B cell (primary cell): ENCODE data around the gene CFAP221. TPM values are rescaled to one million over a fixed set of nuclear protein-coding genes. Genes with fewer than 3 reads are reported as not detected.
A peak's percentile ranks its signal among the peaks of the same experiment; 100 is the strongest.

Source experiments
- ATAC-seq: fragments of 200-7000 bp; cut with Tn5 transposase; one replicate; pipeline ENCODE4 v1.10.0; 2021; ENCODE audit warnings: low read depth, mild to moderate bottlenecking, moderate number of reproducible peaks, moderate library complexity
- CTCF ChIA-PET: fragments of 350-600 bp; sonication (Branson Sonifier 250); formaldehyde crosslinking; loops from one replicate; lab custom pipeline; 2021; ENCODE audit warnings: antibody characterized with exemption, inconsistent platforms; lab: Charles Lee
- POLR2A ChIA-PET: fragments of 350-600 bp; sonication (Branson Sonifier 250); formaldehyde crosslinking; loops from one replicate; lab custom pipeline; 2021; ENCODE audit warnings: antibody characterized with exemption; lab: Charles Lee
- DNase-seq: peaks from one replicate; pipeline ENCODE4 v3.0.0; 2013
- H2AFZ ChIP-seq: 2 replicates; pipeline ENCODE4 v1.6.1; 2012; ENCODE audit warnings: mild to moderate bottlenecking, low read depth, low read length; ENCODE audit not compliant: insufficient read depth, poor library complexity, severe bottlenecking
- H3K27ac ChIP-seq, 2 donors: 1 replicate in 1 of 2; 2 replicates in 1 of 2; pipeline ENCODE4 v1.5.1; 2012 to 2013; ENCODE audit warnings: low read length in 2 of 2, mild to moderate bottlenecking in 2 of 2, moderate library complexity in 1 of 2
- H3K27me3 ChIP-seq, 4 experiments: fragments of 200-600 bp in 1 of 4; sonication (generic) in 1 of 4; replicated peaks in 1 of 4; 1 replicate in 2 of 4; 2 replicates in 2 of 4; pipeline versions ENCODE4 v1.6.1 to v1.7.0; 2013 to 2016; ENCODE audit warnings: low read length in 3 of 4, mild to moderate bottlenecking in 2 of 4, mixed read lengths in 1 of 4, moderate library complexity in 1 of 4; ENCODE audit not compliant: insufficient read depth in 4 of 4, control insufficient read depth in 3 of 4; ENCODE audit errors: control extremely low read depth in 1 of 4
- H3K36me3 ChIP-seq, 2 experiments: replicated peaks in 1 of 2; 1 replicate in 1 of 2; 2 replicates in 1 of 2; pipeline versions ENCODE4 v1.6.1 to v1.7.1; 2013; ENCODE audit warnings: low read length in 1 of 2; ENCODE audit not compliant: insufficient read depth in 2 of 2, control insufficient read depth in 1 of 2; ENCODE audit errors: control extremely low read depth in 1 of 2, extremely low read depth in 1 of 2
- H3K4me1 ChIP-seq, 2 donors: fragments of 200-600 bp in 1 of 2; sonication (generic) in 1 of 2; 1 replicate in 1 of 2; 2 replicates in 1 of 2; pipeline versions ENCODE4 v1.5.1 to v1.6.1; 2013 to 2017; ENCODE audit warnings: low read length in 2 of 2; ENCODE audit not compliant: control insufficient read depth in 2 of 2, insufficient read depth in 2 of 2
- H3K4me2 ChIP-seq: replicated peaks from 2 replicates; pipeline ENCODE3; 2012; ENCODE audit warnings: mild to moderate bottlenecking, low read depth, low read length; ENCODE audit not compliant: poor library complexity, severe bottlenecking
- H3K4me3 ChIP-seq, 5 experiments: fragments of 200-600 bp in 1 of 5; sonication (generic) in 1 of 5; 1 replicate in 3 of 5; 2 replicates in 2 of 5; pipeline versions ENCODE4 v1.5.1 to v1.7.0; 2011 to 2016; ENCODE audit warnings: low read length in 4 of 5, mild to moderate bottlenecking in 4 of 5, low read depth in 2 of 5, control low read depth in 1 of 5, moderate library complexity in 1 of 5; ENCODE audit not compliant: insufficient read depth in 1 of 5; ENCODE audit errors: control extremely low read depth in 1 of 5, extremely low read depth in 1 of 5
- H3K79me2 ChIP-seq: fragments of 200-600 bp; sonication (generic); one replicate; pipeline ENCODE4 v1.6.0; 2016; ENCODE audit warnings: low read length; ENCODE audit not compliant: control insufficient read depth, insufficient read depth
- H3K9ac ChIP-seq: fragments of 200-600 bp; sonication (generic); 2 replicates; pipeline ENCODE4 v1.6.1; 2017; ENCODE audit warnings: mild to moderate bottlenecking, low read length, moderate library complexity
- H3K9me3 ChIP-seq, 3 donors: one replicate each; pipeline versions ENCODE4 v1.6.1 to v1.7.1; 2013; ENCODE audit warnings: low read length in 2 of 3; ENCODE audit not compliant: control insufficient read depth in 2 of 3, insufficient read depth in 1 of 3; ENCODE audit errors: control extremely low read depth in 1 of 3
- H4K20me1 ChIP-seq: 2 replicates; pipeline ENCODE4 v1.6.0; 2012; ENCODE audit warnings: mild to moderate bottlenecking, low read length; ENCODE audit not compliant: insufficient read depth, control insufficient read depth, poor library complexity, severe bottlenecking
- H3K27ac Mint-ChIP-seq: one replicate; pipeline ENCODE4 v1.8.0; 2021; ENCODE audit warnings: mixed read lengths
- H3K27me3 Mint-ChIP-seq: one replicate; pipeline ENCODE4 v1.8.0; 2021; ENCODE audit warnings: mixed read lengths
- H3K4me1 Mint-ChIP-seq: one replicate; pipeline ENCODE4 v1.8.0; 2021; ENCODE audit warnings: mixed read lengths
- H3K4me3 Mint-ChIP-seq: one replicate; pipeline ENCODE4 v1.8.0; 2021; ENCODE audit warnings: mixed read lengths
- H3K9me3 Mint-ChIP-seq: one replicate; pipeline ENCODE4 v1.8.0; 2022; ENCODE audit warnings: mixed read lengths; ENCODE audit not compliant: insufficient read depth
- EZH2 ChIP-seq: IDR thresholded peaks from 2 replicates; pipeline ENCODE4 v1.6.1; 2012; ENCODE audit warnings: borderline replicate concordance, low read depth, mild to moderate bottlenecking, moderate library complexity, low read length; ENCODE audit not compliant: insufficient read depth, poor library complexity, severe bottlenecking
- WGBS: methylation state at CpG from one replicate; pipeline ENCODE4 v1.1.5; 2013; ENCODE audit warnings: missing lambda C conversion rate; ENCODE audit not compliant: insufficient coverage; 5-methylcytosine and 5-hydroxymethylcytosine counted together
- intact Hi-C: fragments of 100-400 bp; cut with micrococcal nuclease; formaldehyde crosslinking; loops from one replicate; pipeline ENCODE4 v1.10.0; 2022
- polyA plus RNA-seq: library from polyadenylated mRNA; depleted of rRNA; stranded (reverse); fragments of >200 nt; gene quantifications from 2 replicates; pipeline ENCODE4 v1.2.3, GENCODE V29; 2012
- total RNA-seq, 2 donors: library from RNA; stranded (reverse); fragments of 120-200 nt in 1 of 2; gene quantifications; 1 replicate in 1 of 2; 2 replicates in 1 of 2; pipeline versions ENCODE4 v1.2.3 to v1.2.4, GENCODE V29; 2013 to 2022
- TF ChIP-seq, protein P1 (sequence below): fragments of 200-600 bp; IDR thresholded peaks from one replicate; pipeline ENCODE4 v1.8.0; 2022; ENCODE audit warnings: antibody characterized with exemption, mild to moderate bottlenecking

Gene CFAP221
- total and polyA plus RNA-seq, 2 donors (not counting 1 experiment from before 2014, with no cell fraction given): not detected

- H3K27ac ChIP-seq: no peak overlapping the region
- no peaks in the 10 kb centered on the region for H3K9me3 Mint-ChIP-seq
- no peak overlapping the region for H3K27ac Mint-ChIP-seq
- peaks cover 0 to 10% (median 4%) of the 10 kb centered on the region in 4 experiments for H3K27me3 ChIP-seq
- no peak overlapping the region for H2AFZ ChIP-seq
- 100% methylated on average over 2 of the region's 2 CpGs for WGBS
- TF ChIP-seq, protein P1, sequence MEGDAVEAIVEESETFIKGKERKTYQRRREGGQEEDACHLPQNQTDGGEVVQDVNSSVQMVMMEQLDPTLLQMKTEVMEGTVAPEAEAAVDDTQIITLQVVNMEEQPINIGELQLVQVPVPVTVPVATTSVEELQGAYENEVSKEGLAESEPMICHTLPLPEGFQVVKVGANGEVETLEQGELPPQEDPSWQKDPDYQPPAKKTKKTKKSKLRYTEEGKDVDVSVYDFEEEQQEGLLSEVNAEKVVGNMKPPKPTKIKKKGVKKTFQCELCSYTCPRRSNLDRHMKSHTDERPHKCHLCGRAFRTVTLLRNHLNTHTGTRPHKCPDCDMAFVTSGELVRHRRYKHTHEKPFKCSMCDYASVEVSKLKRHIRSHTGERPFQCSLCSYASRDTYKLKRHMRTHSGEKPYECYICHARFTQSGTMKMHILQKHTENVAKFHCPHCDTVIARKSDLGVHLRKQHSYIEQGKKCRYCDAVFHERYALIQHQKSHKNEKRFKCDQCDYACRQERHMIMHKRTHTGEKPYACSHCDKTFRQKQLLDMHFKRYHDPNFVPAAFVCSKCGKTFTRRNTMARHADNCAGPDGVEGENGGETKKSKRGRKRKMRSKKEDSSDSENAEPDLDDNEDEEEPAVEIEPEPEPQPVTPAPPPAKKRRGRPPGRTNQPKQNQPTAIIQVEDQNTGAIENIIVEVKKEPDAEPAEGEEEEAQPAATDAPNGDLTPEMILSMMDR: no peak
- no peak for TF ChIP-seq EZH2
- CTCF ChIA-PET: interaction anchor here (0.7 to 5.9 kb wide), 25 partner anchors 10 to 979 kb away, joined by 3 to 91 read pairs (median 3); partner anchors contain the start of gene PTPN4
- H3K27me3 Mint-ChIP-seq: peaks cover 3% of the 10 kb centered on the region
- H3K9ac ChIP-seq: no peak overlapping the region
- no peak overlapping the region for H3K4me3 ChIP-seq
- H3K36me3 ChIP-seq: no peaks in the 10 kb centered on the region
- H3K4me1 ChIP-seq: peaks cover 0 to 5% of the 10 kb centered on the region in 2 donors
- no peak overlapping the region for H3K4me2 ChIP-seq
- H4K20me1 ChIP-seq: no peaks in the 10 kb centered on the region
- POLR2A ChIA-PET: no interaction called here
- H3K9me3 ChIP-seq: peaks cover 0 to 7% (median 5%) of the 10 kb centered on the region in 3 donors
- no peaks in the 10 kb centered on the region for H3K4me1 Mint-ChIP-seq
- intact Hi-C loops: no loop called here
- H3K79me2 ChIP-seq: no peaks in the 10 kb centered on the region
- DNase-seq (no peak), ATAC-seq (no peak)
- no peak overlapping the region for H3K4me3 Mint-ChIP-seq
Measured at GRCh38 chr2:119702203-119702917, 158.1 kb downstream of the CFAP221 start.

DNA sequence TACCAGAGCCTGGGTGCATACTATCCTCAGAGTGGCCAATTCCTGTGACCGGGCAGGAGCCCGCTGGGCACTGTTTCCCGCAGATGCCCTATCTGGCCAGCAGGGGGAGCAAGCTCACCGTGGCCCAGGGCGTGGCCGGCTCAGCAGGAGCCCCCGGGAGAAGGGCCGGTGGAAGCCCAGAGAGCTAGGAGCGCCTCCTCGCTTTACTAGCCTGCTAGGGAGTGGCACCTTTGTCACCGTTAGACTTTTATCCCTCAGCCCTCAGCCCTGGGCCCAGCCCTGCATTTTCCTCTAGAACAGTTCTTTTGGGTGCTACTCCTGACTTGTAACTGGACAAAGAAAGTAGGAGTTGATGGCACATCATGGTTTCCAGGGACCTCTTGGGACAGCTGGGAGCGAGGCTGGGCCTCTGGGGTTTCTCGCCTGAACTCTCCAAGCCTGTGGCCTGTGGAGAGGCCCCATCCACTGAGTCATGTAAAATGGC is 158.7 kb downstream of the CFAP221 start:
- Mint-ChIP-seq H3K27me3 (peaks cover 3% of the 10 kb centered on the region), H3K9me3 (no peaks in the 10 kb centered on the region), H3K4me1 (no peaks in the 10 kb centered on the region), H3K27ac (no peak overlapping the region), H3K4me3 (no peak overlapping the region)
- no peak for TF ChIP-seq EZH2
- TF ChIP-seq, protein P1: peak; percentile 97
- peak overlapping the region; percentile 61 for H2AFZ ChIP-seq
- peaks cover 0 to 5% of the 10 kb centered on the region in 2 donors for H3K4me1 ChIP-seq
- ATAC-seq: peak; percentile 97
- 18% methylated on average over 11 of the region's 13 CpGs for WGBS
- peaks cover 0 to 10% (median 4%) of the 10 kb centered on the region in 4 experiments for H3K27me3 ChIP-seq
- DNase-seq: peak; percentile 70
- H3K9me3 ChIP-seq: peaks cover 0 to 7% (median 5%) of the 10 kb centered on the region in 3 donors
- no peaks in the 10 kb centered on the region for H4K20me1 ChIP-seq
- no peak overlapping the region for H3K9ac ChIP-seq
- ChIA-PET POLR2A (no interaction called here), CTCF (interaction anchor here (0.6 to 5.9 kb wide), 25 partner anchors 10 to 978 kb away, joined by 3 to 91 read pairs (median 3); partner anchors contain the start of gene PTPN4)
- H3K36me3 ChIP-seq: no peaks in the 10 kb centered on the region
- peak overlapping the region; percentile 36 for H3K4me2 ChIP-seq
- intact Hi-C loops: loop anchor here (1.0 kb wide), 3 partner anchors 123 to 610 kb away; no protein-coding TSS in a partner anchor
- H3K27ac ChIP-seq: no peak overlapping the region
- no peak overlapping the region for H3K4me3 ChIP-seq
- no peaks in the 10 kb centered on the region for H3K79me2 ChIP-seq
